Stimulated activated CD4-positive, alpha-beta T cell treated with anti-CD3 and anti-CD28 coated beads, Interleukin-1b, Interleukin-23, amount 100 ng/mL, for 1 hour (primary cell): ENCODE measurements around the gene PHOX2A.

Experiments used
- DNase-seq, 2 donors: peaks; one replicate each; pipeline ENCODE4 v3.0.0-alpha.2; 2020; ENCODE audit warnings: low read depth in 2 of 2

The PHOX2A gene

GRCh38 chr11:72249961-72250360, 6.0 kb upstream of the PHOX2A start:
- no peak for DNase-seq

GRCh38 chr11:72247584-72247983, 3.6 kb upstream of the PHOX2A start:
- DNase-seq = no peak

- DNase-seq = no peak
Measured at GRCh38 chr11:72245263-72245816, 1.4 kb upstream of the PHOX2A start.

GRCh38 chr11:72244361-72245262, 636 bp upstream of the PHOX2A start:
- DNase-seq = no peak

GRCh38 chr11:72243173-72244059, 560 bp downstream of the PHOX2A start:
- DNase-seq = no peak

- no peak for DNase-seq
Measured at GRCh38 chr11:72242141-72242540, 1.8 kb downstream of the PHOX2A start.

GRCh38 chr11:72241291-72241781, 2.6 kb downstream of the PHOX2A start:
- no peak for DNase-seq

- no peak for DNase-seq
Measured at GRCh38 chr11:72240461-72241290, 3.3 kb downstream of the PHOX2A start.

GRCh38 chr11:72239849-72240460, 4.0 kb downstream of the PHOX2A start:
- no peak for DNase-seq

- DNase-seq = no peak
Measured at GRCh38 chr11:72239313-72239848, 4.6 kb downstream of the PHOX2A start.

GRCh38 chr11:72238492-72239312, 5.3 kb downstream of the PHOX2A start:
- no peak for DNase-seq

GRCh38 chr11:72238040-72238450, 5.9 kb downstream of the PHOX2A start:
- no peak for DNase-seq

- no peak for DNase-seq
Measured at GRCh38 chr11:72237112-72237931, 6.7 kb downstream of the PHOX2A start.

- DNase-seq = no peak
Measured at GRCh38 chr11:72236774-72237111, 7.2 kb downstream of the PHOX2A start.

- no peak for DNase-seq
Measured at GRCh38 chr11:72236083-72236697, 7.8 kb downstream of the PHOX2A start.

GRCh38 chr11:72235351-72236057, 8.5 kb downstream of the PHOX2A start:
- DNase-seq = no peak

GRCh38 chr11:72234920-72235319, 9.1 kb downstream of the PHOX2A start:
- DNase-seq = no peak

GRCh38 chr11:72234514-72234830, 9.5 kb downstream of the PHOX2A start:
- no peak for DNase-seq
